Heart left ventricle (tissue), 13 donors: ENCODE measurements around the gene NBR1.

Source experiments
- POLR2A ChIP-seq, 2 donors: fragments of 450-650 bp; IDR thresholded peaks; one replicate each; pipeline ENCODE4 v1.6.1; 2017; ENCODE audit warnings: antibody characterized with exemption in 2 of 2, mild to moderate bottlenecking in 2 of 2, moderate library complexity in 2 of 2
- TF ChIP-seq, protein P1 (sequence below), 12 donors: fragments of 200-600 bp; sonication (generic) in 4 of 12; IDR thresholded peaks; one replicate each; pipeline versions ENCODE4 v1.5.0 to v1.8.0; 2018 to 2022; ENCODE audit warnings: antibody characterized with exemption in 12 of 12, mild to moderate bottlenecking in 5 of 12
- donor health status: ischemic (EF 13 %, LVEDD 7.1; RV severe dilation, severe dysfunction).
- donor health status: DM: no; HTN: yes; CAD: no.
- donor health status: DM: no; HTN: no; CAD: no.
- donor health status: ischemic (EF 25% LVEDD 6.9; RV normal size, moderate dysfunction).
- donor health status: ischemic (EF 25% LVEDD 5.7; RV mildly dilated, moderate dysfunction).
- donor health status: ischemic (EF 35%, LVEDD 5.7; RV mildly dilated, moderate dysfunction).
- donor health status: nonischemic (EF 11% LVEDD 7.7; RV severe dilation, severe dysfunction).
- donor health status: DM: yes; HTN: yes; CAD: no.
- donor health status: PGD.
- donor health status: ischemic (EF 29% LVEDD 5.4; RV normal size, mild dysfunction).
- donor health status: nonischemic (EF 23%, LVEDD 6.1; RV moderate dilation, normal function).

- TF ChIP-seq, protein P1, sequence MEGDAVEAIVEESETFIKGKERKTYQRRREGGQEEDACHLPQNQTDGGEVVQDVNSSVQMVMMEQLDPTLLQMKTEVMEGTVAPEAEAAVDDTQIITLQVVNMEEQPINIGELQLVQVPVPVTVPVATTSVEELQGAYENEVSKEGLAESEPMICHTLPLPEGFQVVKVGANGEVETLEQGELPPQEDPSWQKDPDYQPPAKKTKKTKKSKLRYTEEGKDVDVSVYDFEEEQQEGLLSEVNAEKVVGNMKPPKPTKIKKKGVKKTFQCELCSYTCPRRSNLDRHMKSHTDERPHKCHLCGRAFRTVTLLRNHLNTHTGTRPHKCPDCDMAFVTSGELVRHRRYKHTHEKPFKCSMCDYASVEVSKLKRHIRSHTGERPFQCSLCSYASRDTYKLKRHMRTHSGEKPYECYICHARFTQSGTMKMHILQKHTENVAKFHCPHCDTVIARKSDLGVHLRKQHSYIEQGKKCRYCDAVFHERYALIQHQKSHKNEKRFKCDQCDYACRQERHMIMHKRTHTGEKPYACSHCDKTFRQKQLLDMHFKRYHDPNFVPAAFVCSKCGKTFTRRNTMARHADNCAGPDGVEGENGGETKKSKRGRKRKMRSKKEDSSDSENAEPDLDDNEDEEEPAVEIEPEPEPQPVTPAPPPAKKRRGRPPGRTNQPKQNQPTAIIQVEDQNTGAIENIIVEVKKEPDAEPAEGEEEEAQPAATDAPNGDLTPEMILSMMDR (IDR thresholded peaks at IDR 0.05): no peak
- no peak for TF ChIP-seq POLR2A (IDR thresholded peaks at IDR 0.05)
Measured at GRCh38 chr17:43224146-43224705, 53.2 kb downstream of the NBR1 start.
